ENCODE data around the gene SCUBE3.

SCUBE3 gene

DNA sequence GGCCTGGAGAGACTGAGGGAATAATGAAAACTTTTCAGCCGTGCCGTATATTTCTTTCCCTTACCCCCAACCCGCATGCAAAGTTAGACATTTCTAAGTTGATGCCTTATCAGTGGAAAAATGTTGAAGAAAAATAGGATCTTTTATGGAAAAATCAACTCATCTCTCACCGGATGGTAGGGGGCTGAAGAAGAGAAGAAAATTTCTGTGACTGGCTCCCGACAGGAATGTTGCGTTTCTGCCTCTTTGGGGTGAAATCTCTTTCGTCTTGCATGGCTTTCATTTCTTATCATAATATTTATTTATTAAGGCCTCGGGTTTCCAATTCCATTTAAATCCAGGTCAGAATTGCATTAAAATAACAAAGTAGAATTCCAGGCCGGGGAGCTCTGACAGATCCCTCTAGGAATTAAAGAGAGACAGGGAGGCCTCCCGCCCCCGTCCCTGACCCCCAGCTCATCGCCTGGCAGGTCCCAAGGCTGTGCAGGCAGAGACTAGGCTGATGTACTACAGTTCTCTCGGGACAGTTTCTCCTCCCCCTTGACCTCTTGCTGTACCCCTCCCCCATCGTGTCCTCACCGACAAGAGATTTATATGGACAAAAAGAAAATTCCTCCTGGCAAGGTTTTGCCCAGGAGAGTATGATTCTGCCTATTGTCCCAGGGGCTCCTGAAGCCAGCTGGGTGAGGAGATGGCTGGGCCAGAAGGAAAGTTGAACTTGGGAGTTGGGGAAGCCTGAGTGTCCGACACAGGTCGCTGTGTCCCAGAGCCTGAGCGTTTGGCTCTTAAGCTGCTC lies 1.3 kb downstream of the SCUBE3 start:
- no peak for DNase-seq

- no peak for DNase-seq
These were observed 2.1 kb downstream of the SCUBE3 start for GRCh38 chr6:35215665-35216411.

DNA sequence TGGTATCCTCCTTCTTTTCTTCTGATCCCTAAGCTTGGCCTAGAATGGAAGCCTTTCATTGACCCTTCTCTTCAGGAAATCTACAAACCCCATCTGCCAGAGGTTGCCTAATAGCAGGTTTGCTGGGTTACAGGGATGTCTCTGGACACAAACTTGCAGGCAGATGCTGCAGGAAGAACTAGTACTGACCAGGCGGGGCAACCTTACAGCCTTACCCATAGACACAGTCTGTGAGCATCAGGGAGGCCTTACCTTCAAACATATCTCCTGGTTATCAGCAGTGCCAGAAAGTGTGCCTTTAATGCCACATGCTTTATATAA lies 2.6 kb downstream of the SCUBE3 start:
- no peak for DNase-seq

GRCh38 chr6:35216851-35217811 lies 3.4 kb downstream of the SCUBE3 start:
- DNase-seq = no peak

GRCh38 chr6:35218021-35218420 lies 4.3 kb downstream of the SCUBE3 start:
- no peak for DNase-seq

GRCh38 chr6:35218456-35218855 lies 4.7 kb downstream of the SCUBE3 start:
- no peak for DNase-seq

- DNase-seq = no peak
These were observed 6.0 kb downstream of the SCUBE3 start for GRCh38 chr6:35219683-35220326.

GRCh38 chr6:35220711-35221110 lies 7.0 kb downstream of the SCUBE3 start:
- DNase-seq = no peak

- DNase-seq = no peak
These were observed 9.6 kb downstream of the SCUBE3 start for GRCh38 chr6:35223396-35223795.

- no peak for DNase-seq
These were observed 11.0 kb downstream of the SCUBE3 start for GRCh38 chr6:35224720-35225119.

DNA sequence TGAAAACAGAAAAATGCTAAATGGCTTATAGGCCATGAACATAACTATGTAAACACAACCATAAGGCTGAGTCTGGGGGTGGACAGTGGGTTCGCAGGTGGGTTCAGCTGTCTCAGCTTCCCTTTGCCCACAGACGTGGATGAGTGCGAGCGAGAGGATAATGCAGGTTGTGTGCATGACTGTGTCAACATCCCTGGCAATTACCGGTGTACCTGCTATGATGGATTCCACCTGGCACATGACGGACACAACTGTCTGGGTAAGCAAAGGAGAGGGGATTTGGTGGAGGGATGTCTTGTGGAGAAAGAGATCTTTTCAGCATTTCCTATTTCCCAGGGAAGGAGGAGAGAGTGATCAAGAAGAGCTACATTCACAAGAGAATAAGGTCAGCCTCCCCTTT lies 14.7 kb downstream of the SCUBE3 start:
- no peak for DNase-seq

GRCh38 chr6:35229304-35229703 lies 15.5 kb downstream of the SCUBE3 start:
- no peak for DNase-seq

- no peak for DNase-seq
These were observed 16.7 kb downstream of the SCUBE3 start for GRCh38 chr6:35230498-35230897.

- DNase-seq = no peak
These were observed 17.2 kb downstream of the SCUBE3 start for GRCh38 chr6:35230950-35231349.

- DNase-seq = no peak
These were observed 17.8 kb downstream of the SCUBE3 start for GRCh38 chr6:35231563-35231962.

GRCh38 chr6:35234901-35235300 lies 21.1 kb downstream of the SCUBE3 start:
- DNase-seq = no peak

DNA sequence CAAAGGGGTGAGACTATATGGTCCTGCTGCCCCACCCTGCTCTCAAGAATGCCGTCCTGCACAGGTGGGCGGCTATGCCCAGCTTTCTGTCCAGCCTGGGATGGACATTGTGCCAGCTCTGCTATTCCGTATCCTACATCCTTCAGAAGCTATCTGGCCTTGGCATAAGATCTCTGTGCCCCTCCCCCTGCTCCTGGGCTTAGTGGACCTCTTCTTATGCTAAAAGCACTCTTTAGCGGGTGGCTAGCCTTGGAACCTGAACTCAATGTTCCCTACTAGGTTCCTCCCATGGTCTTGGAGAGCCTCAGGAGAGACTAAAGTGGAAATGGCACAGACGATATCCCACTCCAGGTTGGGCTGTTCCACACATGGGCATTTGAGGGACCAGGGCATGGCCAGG lies 22.5 kb downstream of the SCUBE3 start:
- no peak for DNase-seq

- no peak for DNase-seq
These were observed 23.7 kb downstream of the SCUBE3 start for GRCh38 chr6:35237476-35237875.

DNA sequence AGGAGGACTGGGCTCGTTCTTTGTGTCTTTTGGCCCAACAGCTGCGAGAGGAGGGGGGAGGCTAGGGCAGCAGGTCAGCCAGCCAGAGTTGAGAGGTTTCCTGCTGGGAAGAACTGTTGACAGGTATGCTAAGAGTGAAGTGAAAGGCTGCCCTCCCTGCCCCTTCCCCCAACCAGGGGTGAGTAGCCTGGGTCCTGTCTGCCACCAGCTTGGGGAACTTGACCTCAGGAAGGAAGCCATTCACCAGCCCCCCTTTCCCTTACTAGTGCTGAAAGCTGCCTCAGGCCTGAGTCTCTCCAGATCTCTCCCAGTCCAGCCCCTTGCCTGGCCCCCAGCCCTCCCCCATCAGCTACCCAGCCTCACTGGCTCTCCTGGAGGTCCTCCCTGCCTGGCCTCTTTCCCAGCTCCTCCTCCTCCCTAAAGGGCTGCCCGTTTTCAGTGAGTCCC lies 25.1 kb downstream of the SCUBE3 start:
- no peak for DNase-seq

GRCh38 chr6:35239581-35239980 lies 25.8 kb downstream of the SCUBE3 start:
- no peak for DNase-seq

- peak; percentile 81 for DNase-seq
These were observed 27.4 kb downstream of the SCUBE3 start for GRCh38 chr6:35240838-35241801.

DNA sequence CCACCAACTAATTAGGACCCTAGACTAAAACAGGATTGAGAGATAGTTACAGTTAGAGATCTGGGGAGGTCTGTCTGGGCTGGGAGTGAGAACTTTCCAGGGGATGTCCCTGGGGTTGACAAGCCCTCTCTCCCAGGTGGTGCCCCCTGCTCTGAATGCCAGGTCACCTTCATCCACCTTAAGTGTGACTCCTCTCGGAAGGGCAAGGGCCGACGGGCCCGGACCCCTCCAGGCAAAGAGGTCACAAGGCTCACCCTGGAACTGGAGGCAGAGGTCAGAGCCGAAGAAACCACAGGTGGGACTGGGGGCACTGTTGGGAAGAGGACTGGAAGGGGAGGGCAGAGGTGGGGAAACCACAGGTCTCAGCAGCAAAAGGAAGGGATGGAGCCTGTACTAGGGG lies 28.7 kb downstream of the SCUBE3 start:
- DNase-seq = no peak

Data from stimulated activated CD4-positive, alpha-beta T cell treated with anti-CD3 and anti-CD28 coated beads, Interleukin-15, amount 100 ng/mL, for 24 hours (primary cell).